ENCODE results near the gene TNFRSF21.
"Not testable (repeated sequence)": the region's sequence is repeated elsewhere in the genome, so short reads cannot be mapped to it uniquely, and the experiment has no call there.

The TNFRSF21 gene

DNA sequence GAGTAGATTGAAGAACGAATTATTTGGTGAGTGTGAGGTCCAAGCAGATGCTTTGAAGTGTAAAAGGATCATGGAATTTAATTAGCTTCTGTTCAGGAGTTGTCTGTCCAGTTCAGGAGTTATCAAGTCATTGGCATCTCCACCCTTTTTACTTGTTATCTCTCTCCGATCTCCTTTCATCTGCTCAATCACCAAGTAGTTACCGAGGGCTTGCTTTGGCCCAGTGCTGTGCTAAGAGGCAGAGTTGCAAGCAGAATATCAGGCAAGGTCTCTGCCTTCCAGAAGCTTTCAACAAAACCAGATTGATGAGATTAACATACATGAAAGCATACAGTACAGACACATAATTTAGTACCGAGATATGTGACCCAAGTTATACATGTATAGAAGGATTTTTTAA is 10.2 kb upstream of the TNFRSF21 start:
- no peak for DNase-seq

GRCh38 chr6:47319382-47319781 is 9.7 kb upstream of the TNFRSF21 start:
- DNase-seq, result no peak

- DNase-seq, result no peak
Observed at GRCh38 chr6:47318236-47318989, 8.7 kb upstream of the TNFRSF21 start.

- DNase-seq, result not testable (repeated sequence)
Observed at GRCh38 chr6:47315181-47315580, 5.5 kb upstream of the TNFRSF21 start.

- DNase-seq, result no peak
Observed at GRCh38 chr6:47310131-47310480, 401 bp upstream of the TNFRSF21 start.

DNA sequence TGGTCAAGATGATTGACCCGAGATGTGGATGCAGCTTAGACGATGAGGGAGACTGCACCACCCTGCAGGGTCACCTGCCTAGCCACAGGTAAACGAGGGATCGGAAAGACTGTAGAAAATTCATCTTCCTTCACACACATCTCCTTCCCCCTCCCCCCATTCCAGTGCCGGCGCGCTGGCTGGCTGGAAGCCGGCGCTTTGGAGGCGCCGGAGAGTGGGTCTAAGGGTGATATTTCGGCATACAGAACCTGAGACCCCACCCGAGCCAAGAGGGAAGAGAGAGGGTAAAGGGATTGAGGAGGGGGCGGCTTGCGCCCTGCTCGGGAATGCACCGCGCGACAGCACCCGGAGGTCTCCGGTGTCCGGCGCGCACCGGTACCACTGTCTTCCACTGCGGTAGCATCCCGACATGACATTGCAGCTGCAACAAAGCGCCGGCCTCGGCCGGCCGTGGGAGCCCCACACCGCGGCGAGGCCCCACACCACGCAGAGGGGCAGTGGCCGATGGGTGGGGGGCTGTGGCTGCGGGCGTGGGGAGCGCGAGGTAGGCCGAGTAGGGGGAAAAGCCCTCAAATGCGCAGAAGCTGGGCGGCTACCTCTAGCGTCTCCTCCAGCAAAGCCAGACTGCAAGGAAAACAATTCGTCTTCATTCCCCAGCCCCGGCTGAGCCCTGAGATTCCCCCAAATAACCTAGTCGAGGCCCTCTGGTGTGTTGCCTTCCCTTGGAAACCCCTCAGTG is 984 bp downstream of the TNFRSF21 start:
- DNase-seq, result no peak

GRCh38 chr6:47308198-47308517 is 1.5 kb downstream of the TNFRSF21 start:
- DNase-seq, result no peak

DNA sequence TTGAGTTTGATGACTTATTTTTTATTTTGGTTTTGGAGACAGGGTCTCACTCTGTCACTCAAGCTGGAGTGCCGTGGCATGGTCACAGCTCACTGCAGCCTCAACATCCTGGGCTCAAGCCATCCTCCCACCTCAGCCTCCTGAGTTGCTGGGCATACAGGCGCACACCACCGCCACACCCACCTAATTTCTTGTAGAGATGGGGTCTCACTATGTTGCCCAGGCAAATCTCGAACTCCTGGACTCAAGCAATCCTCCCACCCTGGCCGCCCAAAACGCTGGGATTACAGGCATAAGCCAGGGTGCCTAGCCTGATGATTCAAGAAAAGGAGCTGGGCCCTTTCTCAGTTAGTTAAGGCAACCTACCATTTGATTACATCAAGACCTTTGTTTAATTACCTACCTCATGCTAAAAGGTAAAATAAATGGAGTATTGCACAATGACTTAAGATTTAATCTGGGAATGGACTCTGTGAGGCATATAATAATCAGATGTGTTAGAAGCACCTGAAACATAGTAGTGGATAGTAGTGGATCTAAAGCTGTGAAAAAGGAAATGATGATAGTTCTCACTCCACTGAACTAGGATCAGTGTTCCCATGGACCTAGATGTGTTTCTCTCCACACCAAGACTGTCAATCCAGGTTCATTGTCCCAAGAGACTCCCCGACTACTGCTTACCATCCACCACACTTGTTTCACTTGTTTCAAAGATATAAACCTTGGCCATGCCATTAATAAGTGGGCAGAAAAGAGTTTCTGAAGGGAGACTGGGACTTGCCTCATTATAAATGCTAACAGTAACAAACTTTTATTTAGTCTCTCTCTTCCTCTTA is 2.1 kb downstream of the TNFRSF21 start:
- no peak for DNase-seq

- DNase-seq, result no peak
Observed at GRCh38 chr6:47306887-47307286, 2.8 kb downstream of the TNFRSF21 start.

DNA sequence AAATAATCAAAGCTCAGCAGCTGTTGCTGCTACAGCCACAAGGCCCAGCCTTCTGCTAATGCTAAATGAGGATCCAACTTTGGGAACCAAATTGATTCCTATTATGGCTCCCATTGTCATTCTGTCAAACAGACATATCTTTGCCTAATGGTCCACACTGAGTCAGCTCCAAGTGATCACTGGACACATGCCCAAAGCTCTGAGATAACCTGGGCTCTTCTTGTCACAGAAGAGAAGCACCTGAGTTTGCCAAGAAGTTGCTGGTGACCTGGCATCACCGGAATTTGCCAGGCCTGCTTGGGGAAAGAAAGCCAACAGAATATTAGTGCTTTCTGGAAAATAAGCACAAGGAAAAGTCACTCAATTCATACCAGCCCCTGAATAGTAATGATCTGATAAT is 5.8 kb downstream of the TNFRSF21 start:
- DNase-seq, result no peak

GRCh38 chr6:47303342-47303741 is 6.4 kb downstream of the TNFRSF21 start:
- no peak for DNase-seq

DNA sequence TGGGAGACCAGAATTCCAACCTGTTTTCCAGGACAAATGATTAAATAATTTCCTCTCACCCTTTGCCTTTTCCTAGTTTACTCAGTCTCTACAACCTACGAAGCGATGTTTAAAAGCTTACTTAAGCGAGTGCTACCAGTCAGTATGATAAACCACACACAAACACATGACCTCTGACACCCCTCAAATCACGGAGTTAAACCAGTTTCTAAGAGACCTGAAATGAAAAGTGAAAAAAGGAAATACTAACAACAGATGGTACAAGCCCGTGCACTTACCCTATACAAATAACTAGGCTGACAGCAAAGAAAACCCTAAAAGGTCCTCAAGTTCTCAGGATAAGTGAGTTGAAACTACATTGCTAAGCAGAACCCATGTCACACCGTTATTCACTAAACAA is 7.7 kb downstream of the TNFRSF21 start:
- no peak for DNase-seq

DNA sequence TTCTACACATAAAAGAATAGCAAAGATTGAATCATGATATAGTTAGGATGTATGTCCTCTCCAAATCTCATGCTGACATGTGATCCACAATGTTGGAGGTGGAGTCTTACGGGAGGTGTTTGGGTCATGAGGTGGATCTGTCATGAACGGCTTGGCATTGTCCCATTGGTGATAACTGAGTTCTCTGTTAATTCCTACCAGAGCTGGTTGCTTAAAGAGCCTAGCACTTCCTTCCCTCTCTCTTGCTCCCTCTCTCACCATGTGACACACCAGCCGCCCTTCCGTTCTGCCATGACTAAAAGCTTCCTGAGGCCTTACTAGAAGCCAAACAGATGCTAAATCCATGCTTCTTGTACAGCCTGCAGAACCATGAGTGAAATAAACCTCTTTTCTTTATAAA is 8.3 kb downstream of the TNFRSF21 start:
- DNase-seq, result no peak

DNA sequence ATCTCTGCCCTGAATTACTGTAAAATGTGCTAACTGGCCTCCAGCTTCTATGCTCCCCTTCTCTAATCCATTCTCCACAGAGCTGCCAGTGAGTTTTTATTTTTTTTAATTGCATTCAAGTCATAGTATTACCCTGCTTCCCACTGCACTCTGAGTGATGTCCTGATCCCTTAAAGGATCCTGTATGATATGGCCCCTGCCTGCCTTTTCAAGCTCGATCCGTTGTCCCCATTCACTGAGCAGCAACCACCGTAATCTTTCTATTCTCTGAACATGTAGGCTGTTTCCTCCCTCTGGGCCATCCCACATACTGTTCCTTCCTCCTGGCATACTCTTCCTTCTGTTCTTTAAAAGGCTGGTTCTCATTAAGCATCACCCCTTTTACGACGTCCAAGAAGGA is 9.3 kb downstream of the TNFRSF21 start:
- DNase-seq, result no peak

GRCh38 chr6:47299965-47300364 is 9.7 kb downstream of the TNFRSF21 start:
- no peak for DNase-seq

GRCh38 chr6:47298475-47298874 is 11.2 kb downstream of the TNFRSF21 start:
- no peak for DNase-seq

DNA sequence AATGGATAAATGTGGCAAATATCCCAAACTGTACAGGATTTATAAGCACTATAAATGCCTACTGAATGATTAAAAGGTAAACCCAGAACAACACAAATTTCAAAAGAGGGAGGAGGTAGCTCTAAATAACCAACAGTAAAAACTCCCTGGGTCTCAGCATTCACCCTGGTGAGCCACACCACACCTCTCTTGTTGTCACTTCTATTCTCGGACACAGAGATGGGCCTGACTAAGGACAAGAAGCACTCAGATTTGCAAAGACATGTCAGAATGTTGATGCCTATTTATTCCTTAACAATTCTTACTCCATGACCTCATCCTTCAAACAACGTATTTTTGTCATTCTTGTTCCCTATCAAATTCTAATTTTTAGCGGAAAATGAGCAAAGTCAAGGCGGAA is 14.7 kb downstream of the TNFRSF21 start:
- no peak for DNase-seq

DNA sequence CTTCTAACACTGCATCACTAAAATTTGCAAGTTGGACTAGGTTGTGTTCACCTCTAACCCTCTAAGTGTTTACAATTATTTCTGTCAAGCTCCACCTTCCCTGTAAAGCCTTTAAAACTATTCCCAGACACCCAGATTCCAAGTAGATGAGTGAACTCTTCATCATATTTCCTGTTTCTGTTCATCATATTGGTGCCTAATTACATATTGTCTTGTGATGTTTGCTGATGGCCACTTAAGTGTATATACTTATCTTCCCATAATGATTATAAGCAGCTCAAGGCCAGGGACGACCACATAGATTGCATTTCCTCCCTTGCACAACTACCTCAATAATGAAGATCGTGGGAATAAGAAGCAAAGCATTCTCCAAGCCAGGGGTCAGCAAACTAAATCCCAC is 16.8 kb downstream of the TNFRSF21 start:
- no peak for DNase-seq

DNA sequence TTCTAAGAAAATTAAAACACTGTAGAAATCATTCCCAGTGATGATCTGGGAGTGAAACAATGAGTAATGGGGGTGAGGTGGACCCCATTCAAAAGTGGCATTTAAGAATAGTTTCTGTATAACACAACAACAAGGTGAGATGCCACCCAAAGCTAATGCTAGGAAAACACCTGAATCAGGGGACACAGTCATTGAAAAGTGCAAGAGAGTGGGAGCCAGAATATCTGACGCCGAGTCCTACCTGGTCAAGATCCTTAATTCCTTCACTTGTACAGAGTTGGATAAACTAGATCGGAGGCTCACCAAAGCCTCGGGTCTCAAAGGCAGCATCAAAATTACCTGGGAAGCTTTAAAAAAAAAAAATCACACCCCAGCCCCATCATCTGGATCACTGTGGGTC is 17.7 kb downstream of the TNFRSF21 start:
- no peak for DNase-seq

DNA sequence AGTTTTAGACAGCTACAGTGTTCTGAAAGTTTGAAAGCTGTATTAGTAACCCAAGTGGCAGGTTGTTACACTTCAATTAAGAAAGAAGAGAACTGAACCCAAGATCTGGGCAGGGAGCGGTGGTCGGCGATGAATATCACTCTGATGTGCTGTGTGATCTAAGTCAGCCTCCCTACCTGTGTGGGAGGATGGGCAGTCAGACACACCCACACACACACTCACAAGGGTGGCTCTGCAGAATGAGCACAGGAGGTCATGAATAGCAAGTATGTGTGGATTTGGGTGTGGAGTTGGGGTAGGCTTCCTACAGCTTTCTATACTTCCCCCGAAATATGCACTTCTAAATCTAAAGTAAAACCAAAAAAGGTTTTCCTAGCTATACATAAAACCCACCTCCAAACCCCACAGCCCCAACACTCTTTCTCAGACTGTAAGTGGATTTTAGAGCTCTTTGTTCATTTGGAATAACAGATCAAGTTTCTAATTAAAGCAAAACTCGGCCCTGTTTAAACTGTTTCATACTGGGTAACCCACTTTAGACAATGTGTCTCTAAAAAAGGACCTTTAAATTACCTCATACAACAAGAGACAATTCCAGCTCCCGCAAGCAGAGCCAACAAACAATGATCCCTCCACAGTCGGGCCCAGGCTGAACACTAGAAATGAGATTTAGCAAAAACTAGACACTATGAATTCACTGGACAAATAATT is 19.4 kb downstream of the TNFRSF21 start:
- DNase-seq, result no peak

GRCh38 chr6:47288267-47289090 is 21.2 kb downstream of the TNFRSF21 start:
- no peak for DNase-seq

DNA sequence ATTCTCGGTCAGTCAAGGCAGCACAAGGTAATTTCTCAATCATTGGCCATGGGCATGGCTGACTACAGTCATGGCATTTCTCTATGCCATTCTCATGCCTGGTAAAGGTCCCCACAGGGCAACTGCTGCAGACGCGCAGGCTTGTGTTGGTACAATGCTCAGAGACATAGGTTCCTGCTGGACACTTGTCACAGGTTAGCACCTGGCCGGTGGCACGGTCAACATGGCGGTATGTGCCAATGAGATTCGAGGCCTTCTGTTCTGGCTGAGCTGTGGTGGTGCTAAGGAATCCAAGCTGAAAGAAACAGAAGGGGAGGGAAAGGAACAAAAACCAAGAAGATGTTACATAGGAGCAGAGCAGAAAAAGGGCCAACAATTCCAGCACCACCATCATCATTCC is 23.4 kb downstream of the TNFRSF21 start:
- DNase-seq, result no peak
